ENCODE results near the gene PRDM16. TPM values are rescaled to one million over a fixed set of nuclear protein-coding genes. Genes with fewer than 3 reads are reported as not detected.

PRDM16 gene
- total RNA-seq, 1 donor from 2014 or later = 12.8 TPM

DNA sequence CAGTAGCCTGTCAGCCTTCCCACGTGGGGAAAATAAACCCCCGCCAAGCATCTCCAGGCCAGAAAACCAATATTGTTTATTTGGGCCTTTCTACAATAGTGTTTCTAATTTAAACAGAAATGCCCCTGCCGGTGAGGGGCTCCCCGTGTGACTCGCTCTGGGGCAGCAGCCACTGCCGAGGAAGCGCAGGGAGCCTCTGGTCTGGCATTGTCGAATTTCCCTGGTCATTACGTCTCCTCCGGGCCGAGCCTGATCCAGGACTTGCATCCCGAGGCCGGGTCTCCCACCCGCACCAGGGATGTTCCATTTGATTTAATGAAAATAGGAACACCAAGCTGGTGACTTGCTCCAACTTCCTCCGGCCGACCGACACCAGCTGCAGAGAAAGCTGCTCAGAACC, 20.5 kb downstream of the PRDM16 start:
- DNase-seq (ENCODE audit: missing footprints) (no peak), ATAC-seq (no peak)
- intact Hi-C loops (cut with DNase I) = no loop called here

DNA sequence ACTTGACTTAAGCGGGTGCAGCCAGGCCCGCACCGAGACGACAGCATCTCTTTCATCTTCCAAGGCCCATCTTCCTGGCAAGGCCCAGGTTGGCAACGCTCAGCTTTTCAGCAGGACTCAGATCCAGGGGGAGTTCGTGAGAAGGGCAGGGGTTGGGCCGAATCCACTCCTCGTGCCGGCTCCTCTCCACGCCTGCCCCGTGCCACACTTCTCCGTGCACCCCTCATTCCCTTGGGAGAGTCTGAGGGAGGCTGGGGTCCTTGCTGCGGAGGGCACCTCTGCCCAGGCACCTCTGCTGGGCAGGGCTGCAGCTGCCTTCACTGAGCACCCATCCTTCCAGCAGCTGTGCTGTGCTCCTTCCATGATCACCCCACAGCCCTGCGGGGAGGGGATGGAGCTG, 22.3 kb downstream of the PRDM16 start:
- intact Hi-C loops (cut with DNase I) = no loop called here
- DNase-seq (ENCODE audit: missing footprints) = no peak
- no peak for ATAC-seq

DNA sequence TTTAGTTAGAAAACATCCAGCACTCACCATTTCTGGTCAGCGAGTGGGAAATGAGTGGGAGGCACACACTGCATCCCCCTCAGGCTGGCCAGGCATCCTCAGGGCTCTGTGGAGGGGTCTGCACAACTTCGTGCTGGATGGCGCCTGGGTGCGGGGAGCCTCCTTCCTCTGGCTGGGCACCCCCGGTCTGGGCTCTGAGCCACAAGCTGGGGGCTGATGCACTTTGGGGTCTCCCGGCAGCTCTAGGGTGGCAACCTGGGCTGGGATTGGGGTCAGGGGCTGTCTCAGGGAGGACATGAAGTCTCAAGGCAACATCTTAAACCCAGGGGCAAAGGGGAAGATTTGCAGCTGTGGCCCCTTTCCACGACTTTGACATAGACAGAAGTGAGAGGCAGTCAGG, 23.5 kb downstream of the PRDM16 start:
- ATAC-seq (no peak), DNase-seq (ENCODE audit: missing footprints) (no peak)
- intact Hi-C loops (cut with DNase I) = no loop called here

DNA sequence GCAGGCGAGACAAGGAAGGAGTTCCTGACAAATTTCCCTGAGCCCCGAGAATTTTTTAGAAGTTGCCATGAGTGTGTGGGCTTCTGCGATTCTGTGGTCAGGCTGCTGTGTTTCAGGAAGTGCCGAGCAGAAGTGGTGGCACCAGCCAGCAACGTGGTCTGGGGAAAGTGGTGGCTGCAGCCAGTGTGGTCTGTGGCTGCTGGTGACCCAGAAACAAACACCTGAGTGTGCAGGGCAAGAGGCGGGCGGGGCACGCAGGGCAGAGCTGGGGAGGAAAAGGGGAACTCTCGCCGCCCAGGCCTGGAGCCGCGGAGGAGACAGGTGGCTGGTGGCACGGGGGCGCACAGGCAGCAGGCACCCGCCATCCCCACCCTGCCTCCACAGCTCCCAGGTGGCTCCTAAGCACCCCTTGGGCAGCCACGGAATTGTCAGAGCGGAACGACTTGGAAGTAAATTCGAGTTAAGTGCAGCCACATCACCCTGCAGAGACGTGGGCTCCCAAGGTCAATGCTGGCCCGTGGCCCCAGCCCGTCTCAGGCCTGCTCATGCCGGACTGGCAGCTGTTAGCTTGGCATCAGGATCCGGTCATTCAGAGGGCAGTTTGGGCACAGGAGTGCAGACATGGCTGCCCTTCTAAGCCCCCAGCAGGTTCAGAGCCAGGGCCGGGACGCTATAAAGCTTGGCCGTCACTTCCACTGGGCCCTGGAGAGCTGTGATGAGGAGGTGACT, 25.1 kb downstream of the PRDM16 start:
- intact Hi-C loops (cut with DNase I) = no loop called here
- DNase-seq (ENCODE audit: missing footprints) = no peak
- peak; percentile 56 for ATAC-seq

DNA sequence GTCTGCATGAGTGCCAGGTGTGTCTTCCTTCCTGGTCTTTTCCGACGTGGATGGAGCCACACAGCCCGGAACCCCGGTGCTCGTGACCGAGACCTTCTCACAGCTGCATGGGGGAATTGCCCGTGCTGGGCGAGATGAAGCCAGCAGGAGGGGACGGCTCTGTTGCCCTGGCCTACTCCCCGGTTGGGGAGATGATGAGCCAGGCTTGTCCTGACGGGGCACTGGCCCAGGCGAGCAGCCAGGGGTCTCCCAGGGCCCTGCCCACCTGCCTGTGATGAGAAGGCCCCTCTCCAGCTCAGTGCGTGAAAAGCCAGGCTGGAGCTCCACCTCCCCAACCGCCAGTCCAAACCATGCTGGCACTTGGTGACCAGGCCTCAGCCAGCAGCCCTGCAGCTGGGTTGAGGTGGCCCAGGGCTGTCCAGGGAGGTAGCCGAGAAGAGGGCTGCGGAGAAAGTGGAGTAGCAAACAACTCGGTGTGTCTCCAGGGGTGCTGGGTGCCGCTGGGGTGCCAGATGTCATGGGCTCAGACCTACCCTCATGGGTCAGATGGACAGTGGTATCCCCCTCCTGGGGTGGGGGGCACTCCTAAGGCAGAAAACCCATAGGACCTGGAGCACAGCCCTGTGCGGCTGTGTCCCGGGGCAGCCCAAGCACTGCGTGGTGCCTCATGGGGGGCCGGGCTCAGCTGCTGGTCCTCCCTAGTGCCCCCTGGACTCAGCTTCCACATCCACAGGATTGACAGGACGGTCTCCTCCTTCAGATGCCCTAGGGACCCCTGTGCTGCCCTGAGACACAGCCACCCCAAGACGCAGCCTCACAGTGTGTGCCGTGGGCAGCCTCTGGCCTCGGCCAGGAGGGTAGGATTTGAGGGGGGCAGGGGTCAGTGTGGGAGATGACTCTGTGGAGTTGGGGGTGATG, 26.1 kb downstream of the PRDM16 start:
- DNase-seq (ENCODE audit: missing footprints) (no peak), ATAC-seq (no peak)
- intact Hi-C loops (cut with DNase I) = no loop called here

DNA sequence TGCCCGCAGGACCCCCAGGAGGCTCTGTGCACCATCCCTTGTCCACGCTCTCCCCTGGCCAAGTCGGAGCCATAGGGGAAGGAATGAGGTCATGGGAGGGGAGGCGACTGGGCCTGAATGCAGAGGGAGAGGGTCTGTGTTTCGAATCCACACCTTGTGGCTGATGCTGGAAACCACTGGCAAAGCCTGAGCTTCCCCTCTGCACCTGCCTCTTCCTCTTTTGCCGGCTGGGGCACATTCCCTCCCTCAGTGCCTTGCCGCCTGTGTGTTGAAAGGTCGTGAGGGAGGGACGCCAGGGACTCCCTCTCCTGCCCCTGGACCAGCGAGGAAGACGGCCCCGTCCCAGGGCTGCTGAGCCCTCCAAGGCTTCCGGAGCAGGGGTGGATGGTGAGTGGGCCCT, 27.3 kb downstream of the PRDM16 start:
- DNase-seq (ENCODE audit: missing footprints) (no peak), ATAC-seq (no peak)
- intact Hi-C loops (cut with DNase I) = no loop called here

DNA sequence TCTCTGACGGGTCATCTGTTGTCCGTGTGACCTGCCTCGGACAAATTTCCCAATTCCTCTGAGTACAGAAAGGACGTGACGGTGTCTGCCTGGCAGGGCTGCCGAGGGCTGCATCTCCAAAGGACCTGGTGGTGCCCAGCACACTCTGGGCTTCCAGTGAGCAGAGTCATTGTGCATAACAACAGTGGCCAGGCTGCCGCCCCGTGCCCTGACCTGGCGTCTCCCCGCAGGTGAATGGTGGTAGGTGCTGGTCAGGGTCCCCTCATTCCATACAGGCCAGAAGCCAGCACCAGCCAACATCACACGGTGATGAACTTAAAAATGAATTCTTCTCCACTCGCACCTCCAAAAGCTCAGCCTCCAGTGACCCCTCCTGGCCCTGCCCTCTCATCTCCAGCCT, 28.2 kb downstream of the PRDM16 start:
- ATAC-seq (no peak), DNase-seq (ENCODE audit: missing footprints) (no peak)
- intact Hi-C loops (cut with DNase I) = no loop called here

DNA sequence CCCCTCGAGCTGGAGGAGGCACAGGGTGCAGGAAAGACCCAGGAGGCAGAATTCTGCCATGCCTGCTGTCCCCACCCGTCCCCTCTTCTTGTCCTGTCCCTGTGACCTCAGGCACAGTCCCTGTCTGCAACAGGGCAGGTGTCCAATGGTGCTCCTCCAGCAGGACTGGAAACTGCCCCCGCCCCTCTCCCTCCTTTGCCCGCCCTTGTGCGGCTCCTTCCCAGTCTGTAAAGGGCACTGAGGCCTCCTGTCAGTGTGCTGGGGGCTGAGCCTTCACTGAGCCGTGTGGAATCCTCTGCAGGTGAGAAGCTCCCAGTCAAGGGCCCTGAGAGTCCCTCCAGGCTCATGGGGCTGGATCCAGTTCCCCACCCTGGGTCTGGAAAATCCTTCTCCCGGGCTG, 28.9 kb downstream of the PRDM16 start:
- ATAC-seq (peak; percentile 48), DNase-seq (ENCODE audit: missing footprints) (no peak)
- intact Hi-C loops (cut with DNase I) = no loop called here

DNA sequence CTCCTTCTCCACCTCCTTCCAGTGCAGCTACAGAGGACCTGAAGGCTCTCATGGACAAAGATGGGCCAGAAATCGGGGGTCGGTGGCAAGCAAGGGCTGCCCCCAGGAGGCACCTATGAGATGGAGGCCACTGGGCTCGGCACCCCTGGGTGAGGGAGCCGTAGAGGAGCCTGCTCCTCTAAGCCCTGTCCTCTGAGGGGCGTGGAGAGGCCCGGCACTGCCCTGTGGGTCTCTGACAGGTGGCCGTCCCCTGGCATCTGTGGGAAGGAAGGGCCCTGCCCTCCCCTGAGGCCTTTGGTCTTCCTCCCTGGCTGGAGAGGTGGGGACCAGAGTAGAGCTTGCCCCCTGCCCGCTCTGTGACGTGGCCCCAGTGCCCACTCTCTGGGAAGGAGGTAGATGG, 30.9 kb downstream of the PRDM16 start:
- no peak for DNase-seq (ENCODE audit: missing footprints)
- no peak for ATAC-seq
- intact Hi-C loops (cut with DNase I) = no loop called here

DNA sequence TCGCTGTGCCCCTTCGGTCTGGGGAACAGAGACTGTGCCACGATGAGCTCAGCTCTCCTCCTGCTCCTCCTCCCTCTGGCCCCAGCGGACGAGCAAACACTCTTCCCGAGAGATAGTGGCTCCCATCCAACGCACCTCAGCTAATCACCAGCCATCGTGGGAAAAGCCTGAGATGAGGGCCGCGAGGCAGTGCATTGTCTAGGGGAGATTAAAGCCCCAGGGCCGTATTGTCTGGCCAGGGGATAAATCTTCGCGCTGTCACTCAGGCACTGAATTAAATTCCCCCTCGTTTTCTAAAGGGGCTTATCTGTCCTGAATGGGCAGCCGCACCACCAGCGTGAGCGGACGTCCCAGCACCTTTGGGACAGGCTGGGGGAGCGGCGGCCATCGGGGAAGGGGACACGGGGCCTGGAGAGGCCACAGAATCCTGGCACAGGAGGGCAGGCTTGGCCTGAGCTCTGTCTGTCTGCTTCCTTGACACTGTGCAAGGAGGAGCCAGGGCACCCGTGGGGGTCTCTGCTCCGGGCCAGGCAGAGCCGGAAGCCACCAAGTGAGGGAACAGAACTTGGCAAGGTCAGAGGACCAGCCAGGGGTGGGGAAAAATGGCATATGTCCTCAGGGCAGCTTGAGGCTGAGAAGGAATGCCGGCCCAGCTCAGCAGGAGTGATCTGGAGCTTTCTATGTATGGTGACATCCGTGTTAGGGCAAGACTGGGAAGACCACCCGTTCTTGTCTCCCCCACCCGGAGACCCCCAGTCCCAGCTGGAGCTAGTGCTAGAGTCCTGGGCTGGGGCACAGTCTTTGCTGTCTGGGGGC, 32.3 kb downstream of the PRDM16 start:
- DNase-seq (ENCODE audit: missing footprints) (no peak), ATAC-seq (no peak)
- intact Hi-C loops (cut with DNase I) = no loop called here

DNA sequence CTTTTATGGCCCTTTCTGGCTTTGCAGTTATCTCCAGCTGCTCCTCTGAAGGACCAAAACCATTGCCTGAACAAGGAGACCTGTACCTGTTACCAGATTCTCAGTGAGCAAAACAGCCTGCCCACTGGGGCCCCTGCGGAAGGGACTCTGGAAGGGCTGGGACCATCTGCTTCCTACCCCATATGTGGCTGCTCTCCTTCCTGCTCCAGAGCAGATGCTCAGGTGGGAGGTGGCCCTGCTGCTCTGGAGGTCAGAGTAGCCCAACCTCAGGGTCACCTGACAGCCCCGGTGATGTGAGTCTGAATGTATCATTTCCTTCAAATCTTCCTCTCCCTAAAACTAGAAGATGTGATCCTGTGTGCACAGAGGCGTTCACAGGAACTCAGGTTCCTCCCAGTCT, 33.6 kb downstream of the PRDM16 start:
- intact Hi-C loops (cut with DNase I) = no loop called here
- ATAC-seq (no peak), DNase-seq (ENCODE audit: missing footprints) (no peak)

DNA sequence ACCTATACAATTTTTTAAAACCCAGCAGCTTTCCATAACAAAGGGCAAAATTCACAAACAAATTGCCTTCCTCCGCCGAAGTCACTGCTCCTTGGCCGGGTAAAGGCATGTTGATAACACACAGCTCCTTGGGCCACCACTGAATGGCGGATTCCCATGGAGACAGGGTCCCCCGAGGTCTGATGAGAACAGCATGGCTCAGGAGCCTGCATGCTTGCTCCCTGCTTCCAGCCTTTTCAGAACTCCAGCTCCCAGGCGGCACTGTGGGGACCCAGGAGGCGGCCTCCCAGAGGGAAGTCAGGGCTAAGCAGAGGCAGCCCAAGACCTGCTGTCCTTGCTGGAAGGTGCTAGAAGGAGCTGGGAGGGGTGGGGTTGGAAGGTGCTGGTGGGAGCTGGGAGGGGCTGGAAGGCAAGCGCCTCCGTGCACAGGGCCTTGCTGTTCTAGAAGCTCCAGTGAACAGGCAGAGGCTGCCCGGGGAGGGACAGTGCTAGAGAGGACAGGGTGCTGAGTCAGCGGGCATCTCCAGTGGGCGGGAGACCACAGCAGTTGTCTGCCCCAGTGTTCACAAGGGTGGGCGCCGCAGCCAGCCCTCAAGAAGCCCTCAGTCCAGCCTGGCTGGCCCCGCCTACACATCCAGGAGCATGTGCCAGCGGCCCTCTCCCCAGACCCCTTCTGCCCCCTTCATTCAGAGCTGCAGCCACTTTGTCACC, 35.1 kb downstream of the PRDM16 start:
- DNase-seq (ENCODE audit: missing footprints) (no peak), ATAC-seq (no peak)
- intact Hi-C loops (cut with DNase I) = no loop called here

DNA sequence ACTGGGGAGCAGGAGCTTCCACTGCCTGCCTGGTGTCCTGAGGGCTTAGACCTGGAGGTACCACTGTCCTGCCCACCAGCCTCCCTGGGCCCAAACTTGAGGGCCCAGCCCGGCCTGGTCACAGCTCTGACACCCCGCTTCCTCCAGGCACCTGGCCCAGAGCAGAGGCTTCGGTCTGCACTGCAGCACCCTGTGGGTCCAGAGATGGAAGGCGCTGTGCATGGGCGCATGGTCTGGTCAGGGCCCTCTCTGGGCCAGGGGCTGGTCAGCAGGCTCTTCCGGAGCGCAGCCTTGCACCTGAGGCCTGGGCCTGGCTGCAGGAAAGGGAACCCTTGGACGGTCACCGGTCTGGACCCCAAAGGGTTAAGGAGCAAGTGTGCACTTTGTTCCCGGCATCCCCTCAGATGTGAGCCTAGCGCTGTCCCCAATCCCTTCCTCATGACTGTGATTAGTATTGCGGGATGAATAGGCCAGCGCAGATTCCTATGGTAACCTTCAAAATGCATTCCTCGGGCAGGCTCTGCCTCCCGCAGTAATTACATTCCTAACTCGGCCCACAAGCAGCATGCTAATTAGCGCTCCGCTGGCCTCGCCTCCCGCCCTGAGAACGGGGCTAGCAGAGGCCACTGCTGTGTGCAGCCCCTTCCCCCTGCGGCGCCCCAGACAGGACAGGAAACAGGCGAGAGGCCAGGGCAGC, 36.3 kb downstream of the PRDM16 start:
- intact Hi-C loops (cut with DNase I) = no loop called here
- DNase-seq (ENCODE audit: missing footprints) = no peak
- no peak for ATAC-seq

DNA sequence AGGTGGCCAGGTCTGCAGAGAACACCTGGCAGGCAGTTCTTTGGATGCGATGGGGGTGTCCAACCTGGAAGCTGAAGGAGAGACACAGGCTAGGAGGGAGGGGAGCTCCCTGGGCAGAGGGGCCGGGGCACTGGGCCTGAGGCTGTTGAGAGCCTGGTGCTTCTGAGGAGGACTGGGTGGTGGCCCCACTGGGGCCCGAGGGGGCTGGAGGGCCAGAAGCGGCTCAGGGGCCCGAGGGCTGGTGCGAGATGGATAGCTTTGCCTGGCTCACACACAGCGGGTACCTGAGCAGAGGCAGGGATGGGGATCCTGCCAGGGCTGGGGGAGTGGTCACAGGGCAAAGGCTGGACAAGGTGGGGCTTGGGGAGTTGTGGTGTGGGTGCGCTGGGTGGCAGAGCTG, 37.2 kb downstream of the PRDM16 start:
- ATAC-seq (no peak), DNase-seq (ENCODE audit: missing footprints) (no peak)
- intact Hi-C loops (cut with DNase I) = no loop called here

DNA sequence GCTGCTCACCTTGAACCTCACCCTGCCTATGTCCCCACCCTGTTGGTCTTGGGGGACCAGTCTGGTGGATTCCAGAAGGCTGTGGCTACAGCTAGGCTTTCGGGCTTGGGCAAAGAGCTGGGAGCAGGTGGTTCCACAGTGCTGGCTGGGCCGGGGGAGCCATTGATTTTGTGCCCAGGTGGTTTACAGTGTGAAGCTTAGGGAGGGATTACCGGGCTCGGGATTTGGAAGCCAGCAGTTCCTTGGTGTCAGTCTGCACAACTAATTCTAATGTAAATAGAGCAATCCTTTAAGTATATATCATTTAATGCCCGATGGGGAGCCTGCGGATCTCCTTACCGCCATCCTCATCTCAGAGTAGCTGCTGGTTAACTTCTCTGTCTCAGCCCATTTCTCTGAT, 38.2 kb downstream of the PRDM16 start:
- ATAC-seq (no peak), DNase-seq (ENCODE audit: missing footprints) (no peak)
- intact Hi-C loops (cut with DNase I) = no loop called here

DNA sequence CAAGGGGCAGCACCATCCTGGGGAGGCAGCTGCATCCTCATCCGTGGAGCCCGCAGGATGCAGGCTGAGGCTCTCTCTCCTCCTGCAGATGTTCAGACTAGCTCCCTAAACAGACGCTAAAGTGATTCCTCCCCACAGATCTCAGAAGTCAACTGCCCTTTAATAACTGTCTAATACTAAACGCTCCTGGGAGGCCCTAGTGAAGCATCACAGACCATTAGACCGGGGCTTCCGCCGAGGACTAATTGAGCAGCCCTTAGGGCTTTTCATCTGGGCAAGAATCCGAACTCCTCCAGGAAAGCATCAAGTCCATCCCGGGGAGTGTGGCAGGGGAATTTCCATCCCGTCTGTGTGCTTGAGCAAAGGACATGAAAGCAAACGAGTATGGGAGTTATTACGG, 40.4 kb downstream of the PRDM16 start:
- DNase-seq (ENCODE audit: missing footprints) (no peak), ATAC-seq (no peak)
- intact Hi-C loops (cut with DNase I) = no loop called here

DNA sequence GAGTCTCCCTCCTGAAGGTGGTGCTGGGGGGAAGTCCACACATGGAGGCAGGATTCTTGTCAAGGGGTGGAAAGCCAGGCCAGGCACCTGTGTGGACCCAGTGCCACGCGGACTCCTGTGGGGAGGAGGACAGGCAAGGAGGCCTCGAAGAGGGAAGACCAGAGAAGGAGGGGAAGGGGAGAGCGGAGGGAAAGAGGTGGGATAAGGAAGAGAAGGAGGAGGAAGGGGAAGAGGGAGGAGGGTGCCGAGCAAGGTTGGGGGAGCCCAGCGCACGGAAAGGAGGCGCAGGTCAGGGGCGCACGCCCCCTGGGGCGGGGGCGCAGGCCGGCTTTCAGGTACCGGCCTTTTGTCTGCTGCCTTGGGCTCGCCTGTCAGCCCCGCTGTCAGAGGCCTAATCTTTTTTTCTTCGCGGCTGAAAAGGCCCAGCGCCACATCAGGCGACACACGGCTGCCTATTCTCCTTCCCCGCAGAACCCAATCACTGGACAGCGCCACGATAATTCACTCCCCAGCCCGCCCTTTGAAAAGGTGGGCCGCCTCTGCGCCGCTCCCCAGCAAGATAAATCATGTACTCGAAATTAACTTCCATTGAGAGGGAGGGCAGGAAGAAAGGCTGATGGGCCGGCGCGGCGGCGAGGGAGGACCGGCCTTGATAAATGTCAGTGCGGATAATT, 42.5 kb downstream of the PRDM16 start:
- intact Hi-C loops (cut with DNase I) = no loop called here
- ATAC-seq (no peak), DNase-seq (ENCODE audit: missing footprints) (no peak)

DNA sequence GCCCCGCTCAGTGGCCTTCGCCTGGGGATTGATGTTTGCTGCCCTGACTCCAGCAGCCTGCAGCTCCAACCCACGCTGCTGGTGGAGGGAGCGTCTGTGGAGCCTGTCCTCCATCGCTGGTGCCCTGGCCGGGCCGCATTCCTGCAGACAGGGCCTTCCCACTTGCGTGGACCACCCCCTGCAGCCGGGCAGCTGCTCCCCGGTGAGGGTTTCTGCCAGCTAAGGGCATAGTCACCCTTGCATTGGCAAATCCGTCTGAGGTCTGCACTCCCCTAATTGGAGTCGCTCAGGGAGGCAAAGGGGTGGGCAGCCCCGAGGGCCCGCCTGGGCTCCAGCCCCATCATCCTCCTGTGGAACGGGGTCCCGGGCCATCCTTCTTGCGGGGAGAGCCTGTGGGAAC, 43.5 kb downstream of the PRDM16 start:
- ATAC-seq (no peak), DNase-seq (ENCODE audit: missing footprints) (no peak)
- intact Hi-C loops (cut with DNase I) = no loop called here
